HG03558 (cell line): Measurements from ENCODE around the gene PXT1.
A peak's percentile ranks its signal among the peaks of the same experiment; 100 is the strongest.
"Not testable (repeated sequence)": the region's sequence is repeated elsewhere in the genome, so short reads cannot be mapped to it uniquely, and the experiment has no call there.

Experiments
- ATAC-seq: cut with Tn5 transposase; IDR thresholded peaks from one replicate; pipeline ENCODE4 v1.9.1; 2021; ENCODE audit warnings: moderate number of reproducible peaks; ENCODE audit not compliant: unreplicated experiment; ENCODE audit errors: extremely low read depth

PXT1 gene

GRCh38 chr6:36445621-36446020 lies 3.0 kb upstream of the PXT1 start:
- no peak for ATAC-seq

GRCh38 chr6:36444470-36444869 lies 1.8 kb upstream of the PXT1 start:
- ATAC-seq, result no peak

- ATAC-seq, result no peak
These were observed 1.1 kb upstream of the PXT1 start for GRCh38 chr6:36443471-36444428.

GRCh38 chr6:36442103-36442670 lies 467 bp downstream of the PXT1 start:
- ATAC-seq, result no peak

- ATAC-seq, result no peak
These were observed 1.3 kb downstream of the PXT1 start for GRCh38 chr6:36441307-36441894.

- no peak for ATAC-seq
These were observed 6.2 kb downstream of the PXT1 start for GRCh38 chr6:36436466-36436865.

GRCh38 chr6:36432151-36432671 lies 10.4 kb downstream of the PXT1 start:
- ATAC-seq, result no peak

- no peak for ATAC-seq
These were observed 11.5 kb downstream of the PXT1 start for GRCh38 chr6:36431197-36431596.

- ATAC-seq, result no peak
These were observed 12.3 kb downstream of the PXT1 start for GRCh38 chr6:36430351-36430750.

- no peak for ATAC-seq
These were observed 13.7 kb downstream of the PXT1 start for GRCh38 chr6:36428911-36429310.

- no peak for ATAC-seq
These were observed 16.0 kb downstream of the PXT1 start for GRCh38 chr6:36426622-36427021.

GRCh38 chr6:36423101-36423824 lies 19.4 kb downstream of the PXT1 start:
- ATAC-seq, result peak; percentile 63

GRCh38 chr6:36422714-36423100 lies 19.9 kb downstream of the PXT1 start:
- ATAC-seq, result no peak

- no peak for ATAC-seq
These were observed 23.3 kb downstream of the PXT1 start for GRCh38 chr6:36419310-36419709.

- no peak for ATAC-seq
These were observed 24.1 kb downstream of the PXT1 start for GRCh38 chr6:36418558-36418957.

GRCh38 chr6:36414481-36414880 lies 28.2 kb downstream of the PXT1 start:
- ATAC-seq, result no peak

- ATAC-seq, result no peak
These were observed 28.9 kb downstream of the PXT1 start for GRCh38 chr6:36413489-36414480.

GRCh38 chr6:36409718-36410117 lies 32.9 kb downstream of the PXT1 start:
- ATAC-seq, result not testable (repeated sequence)

GRCh38 chr6:36404164-36404563 lies 38.5 kb downstream of the PXT1 start:
- ATAC-seq, result no peak
